ENCODE data around the gene KISS1R. TPM values are rescaled to one million over a fixed set of nuclear protein-coding genes. Genes with fewer than 3 reads are reported as not detected.

The KISS1R gene
- total RNA-seq, 1 donor from 2014 or later, result not detected

DNA sequence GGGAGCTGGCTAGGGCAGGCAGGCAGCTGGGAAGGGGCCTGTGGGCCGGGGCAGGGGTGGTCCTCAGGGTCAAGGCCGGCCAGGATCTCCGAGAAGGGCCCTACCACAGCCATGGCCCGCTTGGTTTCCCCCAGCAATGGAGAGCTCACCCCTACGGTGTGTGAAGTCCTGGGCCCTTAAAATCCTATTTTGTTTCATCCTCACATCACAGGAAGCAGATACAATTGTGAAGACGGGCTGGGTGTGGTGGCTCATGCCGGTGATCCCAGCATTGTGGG, 15.1 kb upstream of the KISS1R start:
- H3K4me3 Mint-ChIP-seq (ENCODE audit: unreplicated experiment), result no peak overlapping the region
- H3K27ac Mint-ChIP-seq (ENCODE audit: unreplicated experiment), result no peak overlapping the region
- no peaks in the 10 kb centered on the region for H3K9me3 Mint-ChIP-seq (ENCODE audit: unreplicated experiment)
- H3K36me3 Mint-ChIP-seq (ENCODE audit: low read depth, unreplicated experiment), result peaks cover 3% of the 10 kb centered on the region
- H3K27me3 Mint-ChIP-seq (ENCODE audit: unreplicated experiment), result peaks cover 4% of the 10 kb centered on the region
- TF ChIP-seq, protein P1, sequence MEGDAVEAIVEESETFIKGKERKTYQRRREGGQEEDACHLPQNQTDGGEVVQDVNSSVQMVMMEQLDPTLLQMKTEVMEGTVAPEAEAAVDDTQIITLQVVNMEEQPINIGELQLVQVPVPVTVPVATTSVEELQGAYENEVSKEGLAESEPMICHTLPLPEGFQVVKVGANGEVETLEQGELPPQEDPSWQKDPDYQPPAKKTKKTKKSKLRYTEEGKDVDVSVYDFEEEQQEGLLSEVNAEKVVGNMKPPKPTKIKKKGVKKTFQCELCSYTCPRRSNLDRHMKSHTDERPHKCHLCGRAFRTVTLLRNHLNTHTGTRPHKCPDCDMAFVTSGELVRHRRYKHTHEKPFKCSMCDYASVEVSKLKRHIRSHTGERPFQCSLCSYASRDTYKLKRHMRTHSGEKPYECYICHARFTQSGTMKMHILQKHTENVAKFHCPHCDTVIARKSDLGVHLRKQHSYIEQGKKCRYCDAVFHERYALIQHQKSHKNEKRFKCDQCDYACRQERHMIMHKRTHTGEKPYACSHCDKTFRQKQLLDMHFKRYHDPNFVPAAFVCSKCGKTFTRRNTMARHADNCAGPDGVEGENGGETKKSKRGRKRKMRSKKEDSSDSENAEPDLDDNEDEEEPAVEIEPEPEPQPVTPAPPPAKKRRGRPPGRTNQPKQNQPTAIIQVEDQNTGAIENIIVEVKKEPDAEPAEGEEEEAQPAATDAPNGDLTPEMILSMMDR (IDR thresholded peaks at IDR 0.05; ENCODE audit: unreplicated experiment), result no peak
- no peak for DNase-seq (ENCODE audit: low spot score)
- H3K4me1 Mint-ChIP-seq (ENCODE audit: unreplicated experiment), result no peaks in the 10 kb centered on the region

DNA sequence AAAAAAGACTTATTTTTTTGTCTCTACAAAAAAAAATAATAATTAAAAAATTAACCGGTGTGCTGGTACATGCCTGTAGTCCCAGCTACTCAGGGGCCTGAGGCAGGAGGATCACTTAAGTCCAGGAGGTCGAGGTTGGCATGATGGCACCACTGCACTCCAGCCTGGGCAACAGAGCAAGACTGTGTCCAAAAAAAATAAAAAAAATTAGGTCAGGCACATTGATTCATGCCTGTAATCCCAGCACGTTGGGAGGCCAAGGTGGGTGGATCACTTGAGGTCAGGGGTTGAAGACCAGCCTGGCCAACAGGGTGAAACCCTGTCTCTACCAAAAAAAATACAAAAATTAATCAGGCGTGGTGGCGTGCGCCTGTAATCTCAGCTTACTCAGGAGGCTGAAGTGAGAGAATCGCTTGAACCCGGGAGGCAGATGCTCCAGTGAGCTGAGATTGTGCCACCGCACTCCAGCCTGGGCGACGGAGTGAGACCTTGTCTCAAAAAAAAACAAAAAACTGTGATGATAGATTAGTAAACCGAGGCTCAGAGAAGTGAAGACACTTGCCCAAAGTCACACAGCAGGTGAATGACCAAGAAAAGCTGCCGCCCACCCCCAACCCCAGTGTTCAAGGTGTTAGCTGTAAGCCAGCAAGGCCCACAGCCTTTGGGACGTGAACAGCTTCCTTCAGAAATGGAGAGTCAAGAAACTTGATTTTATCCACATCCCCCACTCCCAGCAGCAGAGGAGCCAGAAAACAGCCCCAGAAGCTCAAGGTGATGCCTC, 14.5 kb upstream of the KISS1R start:
- Mint-ChIP-seq H3K9me3 (ENCODE audit: unreplicated experiment) (no peaks in the 10 kb centered on the region), H3K36me3 (ENCODE audit: low read depth, unreplicated experiment) (peaks cover 3% of the 10 kb centered on the region), H3K27me3 (ENCODE audit: unreplicated experiment) (peaks cover 4% of the 10 kb centered on the region), H3K27ac (ENCODE audit: unreplicated experiment) (no peak overlapping the region), H3K4me1 (ENCODE audit: unreplicated experiment) (no peaks in the 10 kb centered on the region), H3K4me3 (ENCODE audit: unreplicated experiment) (no peak overlapping the region)
- TF ChIP-seq, protein P1 (IDR thresholded peaks at IDR 0.05; ENCODE audit: unreplicated experiment), result no peak
- no peak for DNase-seq (ENCODE audit: low spot score)

DNA sequence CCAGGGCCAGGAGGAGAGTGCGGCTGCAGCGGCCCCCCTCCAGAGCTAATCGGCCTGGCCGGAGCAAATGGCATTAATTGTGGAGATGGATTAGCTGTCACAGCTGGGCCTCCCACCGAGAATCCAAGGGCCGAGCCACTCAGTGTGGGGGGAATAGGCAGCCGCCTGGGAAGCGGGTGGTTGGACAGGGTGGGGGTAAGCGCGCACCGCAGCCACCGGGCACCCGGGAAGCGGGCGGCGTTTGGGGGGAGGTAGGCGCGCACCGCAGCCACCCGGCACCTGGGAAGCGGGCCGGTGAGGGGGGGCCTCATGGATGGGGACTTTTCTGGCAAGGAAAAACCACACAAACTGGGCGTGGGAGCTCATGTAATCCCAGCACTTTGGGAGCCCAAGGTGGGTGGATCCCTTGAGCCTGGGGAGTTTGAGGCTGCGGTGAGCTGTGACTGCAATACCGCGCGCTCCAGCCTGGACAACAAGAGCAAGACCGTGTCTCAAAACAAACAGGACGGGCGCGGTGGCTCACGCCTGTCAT, 13.8 kb upstream of the KISS1R start:
- H3K27me3 Mint-ChIP-seq (ENCODE audit: unreplicated experiment), result peaks cover 2% of the 10 kb centered on the region
- H3K27ac Mint-ChIP-seq (ENCODE audit: unreplicated experiment), result no peak overlapping the region
- H3K4me3 Mint-ChIP-seq (ENCODE audit: unreplicated experiment), result no peak overlapping the region
- H3K36me3 Mint-ChIP-seq (ENCODE audit: low read depth, unreplicated experiment), result peaks cover 3% of the 10 kb centered on the region
- H3K9me3 Mint-ChIP-seq (ENCODE audit: unreplicated experiment), result no peaks in the 10 kb centered on the region
- H3K4me1 Mint-ChIP-seq (ENCODE audit: unreplicated experiment), result no peaks in the 10 kb centered on the region
- TF ChIP-seq, protein P1 (IDR thresholded peaks at IDR 0.05; ENCODE audit: unreplicated experiment), result no peak
- DNase-seq (ENCODE audit: low spot score), result no peak

DNA sequence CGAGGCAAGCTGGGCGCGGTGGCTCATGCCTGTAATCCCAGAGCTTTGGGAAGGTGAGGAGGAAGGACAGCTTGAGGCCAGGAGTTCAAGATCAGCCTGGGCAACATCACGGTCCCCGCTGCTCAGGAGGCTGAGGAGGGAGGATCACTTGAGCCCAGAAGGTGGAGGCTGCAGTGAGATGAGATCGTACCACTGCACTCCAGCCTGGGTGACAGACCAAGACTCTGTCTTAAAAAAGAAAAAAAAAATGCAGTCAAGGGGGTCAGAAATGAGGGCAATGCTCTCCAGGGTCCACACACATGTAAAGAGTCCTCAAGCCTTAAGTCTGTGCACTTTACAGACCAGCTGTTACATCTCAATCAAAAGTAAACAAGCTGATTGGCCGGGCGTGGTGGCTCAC, 12.6 kb upstream of the KISS1R start:
- Mint-ChIP-seq H3K4me3 (ENCODE audit: unreplicated experiment) (no peak overlapping the region), H3K36me3 (ENCODE audit: low read depth, unreplicated experiment) (peaks cover 3% of the 10 kb centered on the region), H3K4me1 (ENCODE audit: unreplicated experiment) (no peaks in the 10 kb centered on the region), H3K27me3 (ENCODE audit: unreplicated experiment) (peaks cover 2% of the 10 kb centered on the region), H3K27ac (ENCODE audit: unreplicated experiment) (no peak overlapping the region), H3K9me3 (ENCODE audit: unreplicated experiment) (no peaks in the 10 kb centered on the region)
- no peak for DNase-seq (ENCODE audit: low spot score)
- TF ChIP-seq, protein P1 (IDR thresholded peaks at IDR 0.05; ENCODE audit: unreplicated experiment), result no peak

GRCh38 chr19:906480-906879, 10.7 kb upstream of the KISS1R start:
- TF ChIP-seq, protein P1 (IDR thresholded peaks at IDR 0.05; ENCODE audit: unreplicated experiment), result no peak
- Mint-ChIP-seq H3K4me1 (ENCODE audit: unreplicated experiment) (no peaks in the 10 kb centered on the region), H3K9me3 (ENCODE audit: unreplicated experiment) (no peaks in the 10 kb centered on the region), H3K27ac (ENCODE audit: unreplicated experiment) (no peak overlapping the region), H3K4me3 (ENCODE audit: unreplicated experiment) (no peak overlapping the region), H3K27me3 (ENCODE audit: unreplicated experiment) (peaks cover 3% of the 10 kb centered on the region), H3K36me3 (ENCODE audit: low read depth, unreplicated experiment) (peaks cover 3% of the 10 kb centered on the region)
- no peak for DNase-seq (ENCODE audit: low spot score)

Measured in endothelial cell (in vitro differentiated cells).